Gastroesophageal sphincter (tissue), 4 donors: Measurements from ENCODE around the gene SEPHS1. TPM values are rescaled to one million over a fixed set of nuclear protein-coding genes. Genes with fewer than 3 reads are reported as not detected.
A peak's percentile ranks its signal among the peaks of the same experiment; 100 is the strongest.

Experiments
- ATAC-seq: fragments of 150-250 bp; one replicate; pipeline ENCODE4 v1.9.1; 2016; ENCODE audit warnings: mild to moderate bottlenecking, moderate library complexity
- H3K27ac ChIP-seq, 4 donors: fragments of 200-600 bp; sonication (generic) in 3 of 4; 1 replicate in 3 of 4; 2 replicates in 1 of 4; pipeline ENCODE4 v1.5.1; 2016 to 2019
- H3K27me3 ChIP-seq: fragments of 200-600 bp; sonication (generic); one replicate; pipeline ENCODE4 v1.5.1; 2019
- H3K36me3 ChIP-seq, 2 donors: fragments of 200-600 bp; sonication (generic); one replicate each; pipeline ENCODE4 v1.5.1; 2019; ENCODE audit warnings: control low read depth in 1 of 2
- H3K4me1 ChIP-seq, 3 donors: fragments of 200-600 bp; sonication (generic); 1 replicate in 2 of 3; 2 replicates in 1 of 3; pipeline ENCODE4 v1.5.1; 2016 to 2019; ENCODE audit warnings: control low read depth in 2 of 3
- H3K4me3 ChIP-seq, 2 donors: fragments of 200-600 bp; sonication (generic); one replicate each; pipeline ENCODE4 v1.5.1; 2019; ENCODE audit warnings: mild to moderate bottlenecking in 1 of 2, moderate library complexity in 1 of 2
- H3K9me3 ChIP-seq, 3 donors: fragments of 200-600 bp; sonication (generic); one replicate each; pipeline ENCODE4 v1.5.1; 2017 to 2019; ENCODE audit warnings: control low read depth in 2 of 3
- CTCF ChIP-seq, 4 experiments: fragments of 200-600 bp in 2 of 4; fragments of 450-650 bp in 2 of 4; sonication (generic) in 1 of 4; IDR thresholded peaks; one replicate each; pipeline ENCODE4 v1.5.1; 2017 to 2019; ENCODE audit warnings: antibody characterized with exemption in 4 of 4, mild to moderate bottlenecking in 2 of 4, moderate library complexity in 2 of 4
- EP300 ChIP-seq: sonication (generic); formaldehyde crosslinking; IDR thresholded peaks from one replicate; pipeline ENCODE4 v1.6.1; 2017; ENCODE audit warnings: antibody characterized with exemption, mild to moderate bottlenecking
- POLR2A ChIP-seq, 2 donors: fragments of 450-650 bp; IDR thresholded peaks; one replicate each; pipeline ENCODE4 v1.6.1; 2017; ENCODE audit warnings: antibody characterized with exemption in 2 of 2, mild to moderate bottlenecking in 2 of 2, moderate library complexity in 1 of 2
- POLR2AphosphoS5 ChIP-seq: sonication (generic); formaldehyde crosslinking; IDR thresholded peaks from one replicate; pipeline ENCODE4 v1.6.1; 2017; ENCODE audit warnings: antibody characterized with exemption
- WGBS, 2 donors: methylation state at CpG; one replicate each; pipeline ENCODE4 v1.1.5; 2018; ENCODE audit warnings: low coverage in 1 of 2; 5-methylcytosine and 5-hydroxymethylcytosine counted together
- total RNA-seq, 4 donors: library from RNA; depleted of rRNA; stranded (reverse); fragments of >200 nt; gene quantifications; one replicate each; pipeline ENCODE4 v1.1.0, GENCODE V29; 2016

Gene SEPHS1
- total RNA-seq, 4 donors from 2014 or later, result 42.4 to 57.0 (median 45.5) TPM

DNA sequence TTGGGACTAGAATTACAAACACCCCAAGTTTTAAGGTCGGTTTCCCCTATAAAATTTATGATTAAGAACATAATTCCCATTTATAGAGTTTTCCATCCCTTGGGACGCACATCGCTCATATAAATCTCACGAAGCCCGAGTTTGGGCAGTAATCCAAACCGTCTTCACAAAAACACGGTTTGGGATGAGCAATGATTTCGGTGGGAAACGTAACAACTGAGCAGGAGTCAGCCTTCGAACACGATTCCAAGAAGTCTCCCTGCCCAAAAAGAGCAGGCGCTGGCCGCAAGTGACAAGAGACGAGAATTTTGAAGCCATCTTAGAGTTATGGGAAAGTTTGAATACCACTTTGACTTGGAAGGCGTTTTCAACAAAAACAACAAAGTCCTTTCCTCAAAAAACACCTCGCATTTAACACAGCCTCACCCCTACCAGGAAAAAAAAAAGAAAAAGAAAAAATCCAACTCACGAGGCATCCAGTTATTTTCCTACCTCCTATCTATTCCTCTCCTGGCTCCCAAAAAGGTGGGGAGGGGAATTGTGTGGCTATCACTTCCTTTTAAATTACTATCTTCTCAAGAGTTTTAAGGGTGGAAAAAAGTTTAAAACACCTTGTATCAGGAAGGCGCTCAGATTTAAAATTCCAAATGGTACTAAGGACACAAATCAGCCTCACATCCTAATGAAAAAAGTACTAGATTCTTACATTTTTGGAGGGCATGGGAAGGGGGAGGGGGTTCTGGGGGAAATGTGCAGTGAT is 1.6 kb downstream of the SEPHS1 start:
- H3K4me3 ChIP-seq, result peak overlapping the region; percentile 79 to 86
- H3K27me3 ChIP-seq, result no peaks in the 10 kb centered on the region
- 1 to 6% methylated on average over 6 to 18 of the region's 18 CpGs for WGBS, 2 donors
- ATAC-seq, result no peak
- no peak for TF ChIP-seq POLR2A (IDR thresholded peaks at IDR 0.05)
- peaks cover 0 to 53% (median 5%) of the 10 kb centered on the region in 3 donors for H3K4me1 ChIP-seq
- no peaks in the 10 kb centered on the region for H3K9me3 ChIP-seq
- H3K36me3 ChIP-seq, result peaks cover 0 to 10% of the 10 kb centered on the region in 2 donors
- H3K27ac ChIP-seq, result peak overlapping the region; percentile 93 to 99 (median 96)

GRCh38 chr10:13340626-13341376 is 7.3 kb downstream of the SEPHS1 start:
- ATAC-seq, result no peak
- TF ChIP-seq EP300 (no peak), POLR2A (IDR thresholded peaks at IDR 0.05) (no peak), POLR2AphosphoS5 (no peak), CTCF (IDR thresholded peaks at IDR 0.05) (no peak)
- Histone ChIP-seq H3K4me1 (peaks cover 0 to 62% (median 0%) of the 10 kb centered on the region in 3 donors), H3K4me3 (no peak overlapping the region), H3K27me3 (no peaks in the 10 kb centered on the region), H3K27ac (peak overlapping the region in 3 of 4 donors; percentile 15 to 45 (median 29)), H3K36me3 (peaks cover 0 to 34% of the 10 kb centered on the region in 2 donors), H3K9me3 (no peaks in the 10 kb centered on the region)
- WGBS, 2 donors, result 71 to 87% methylated on average over 11 to 12 of the region's 12 CpGs

- H3K4me1 ChIP-seq, result peaks cover 0 to 54% (median 0%) of the 10 kb centered on the region in 3 donors
- TF ChIP-seq POLR2AphosphoS5, result no peak
- no peak for TF ChIP-seq EP300
- TF ChIP-seq CTCF (IDR thresholded peaks at IDR 0.05), result no peak
- TF ChIP-seq POLR2A (IDR thresholded peaks at IDR 0.05), result no peak
- ATAC-seq, result no peak
- no peaks in the 10 kb centered on the region for H3K9me3 ChIP-seq
- no peaks in the 10 kb centered on the region for H3K27me3 ChIP-seq
- no peak overlapping the region for H3K4me3 ChIP-seq
- H3K36me3 ChIP-seq, result peaks cover 0 to 41% of the 10 kb centered on the region in 2 donors
- WGBS, 2 donors, result 48 to 71% methylated on average over 7 to 9 of the region's 9 CpGs
- peak overlapping the region in 3 of 4 donors; percentile 15 to 45 (median 29) for H3K27ac ChIP-seq
Measured at GRCh38 chr10:13340068-13340467, 8.0 kb downstream of the SEPHS1 start.

GRCh38 chr10:13338390-13339110 is 9.5 kb downstream of the SEPHS1 start:
- no peak for ATAC-seq
- no peak for TF ChIP-seq POLR2A (IDR thresholded peaks at IDR 0.05)
- TF ChIP-seq EP300, result no peak
- TF ChIP-seq POLR2AphosphoS5, result no peak
- no peak for TF ChIP-seq CTCF (IDR thresholded peaks at IDR 0.05)
- no peaks in the 10 kb centered on the region for H3K9me3 ChIP-seq
- H3K4me3 ChIP-seq, result no peak overlapping the region
- peaks cover 0 to 52% of the 10 kb centered on the region in 2 donors for H3K36me3 ChIP-seq
- H3K27ac ChIP-seq, result peak overlapping the region in 3 of 4 donors; percentile 12 to 29 (median 15)
- no peaks in the 10 kb centered on the region for H3K27me3 ChIP-seq
- peaks cover 0 to 44% (median 0%) of the 10 kb centered on the region in 3 donors for H3K4me1 ChIP-seq
- 21 to 39% methylated on average over 7 to 10 of the region's 10 CpGs for WGBS, 2 donors

DNA sequence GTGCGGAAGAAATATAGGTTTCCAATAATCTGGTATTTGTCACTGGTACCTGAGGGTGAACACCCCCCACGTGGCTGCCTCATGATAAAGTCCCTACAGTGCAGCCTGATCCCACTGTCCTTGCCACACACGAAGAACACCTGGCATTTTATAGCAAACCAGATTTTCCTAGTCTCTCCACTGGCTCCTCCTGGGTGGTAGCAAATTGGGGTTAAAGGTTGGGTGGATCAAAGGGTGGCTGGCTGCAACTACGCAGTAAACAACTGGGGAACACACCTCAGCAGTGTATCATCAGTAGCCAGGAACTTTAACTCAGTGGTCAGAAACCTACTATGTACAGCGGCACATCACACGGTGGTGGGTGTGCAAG is 10.3 kb downstream of the SEPHS1 start:
- peaks cover 0 to 40% (median 0%) of the 10 kb centered on the region in 3 donors for H3K4me1 ChIP-seq
- peaks cover 0 to 54% of the 10 kb centered on the region in 2 donors for H3K36me3 ChIP-seq
- no peaks in the 10 kb centered on the region for H3K9me3 ChIP-seq
- ATAC-seq, result no peak
- no peaks in the 10 kb centered on the region for H3K27me3 ChIP-seq
- H3K27ac ChIP-seq, result peak overlapping the region in 1 of 4 donors; percentile 15
- no peak for TF ChIP-seq CTCF (IDR thresholded peaks at IDR 0.05)
- no peak for TF ChIP-seq POLR2AphosphoS5
- no peak for TF ChIP-seq EP300
- no peak for TF ChIP-seq POLR2A (IDR thresholded peaks at IDR 0.05)
- WGBS, 2 donors, result 90 to 100% methylated on average over 1 to 5 of the region's 6 CpGs
- no peak overlapping the region for H3K4me3 ChIP-seq
